ENCODE data around the gene SIRT2. TPM values are rescaled to one million over a fixed set of nuclear protein-coding genes. Genes with fewer than 3 reads are reported as not detected.

SIRT2 gene
- total and polyA plus RNA-seq, 2 of the 13 experiments (the other 11 are each of a cell fraction or from before 2014, with no cell fraction given) = 22.3 to 26.1 TPM

- no peak for TF ChIP-seq ADNP (CRISPR knock-in tag; IDR thresholded peaks at IDR 0.05)
- TF ChIP-seq TCF7 (IDR thresholded peaks at IDR 0.05; ENCODE audit: low read depth) = 0 out of 2 replicates have a peak, but pooled peaks have one; percentile 10
- peak; percentile 84; the same call in 1 of the 2 replicates for TF ChIP-seq ZNF580 (CRISPR knock-in tag; IDR thresholded peaks at IDR 0.05; ENCODE audit: borderline replicate concordance, low read depth)
- no peak; the same call in 1 of the 2 replicates for TF ChIP-seq ZNF709 (CRISPR knock-in tag; IDR thresholded peaks at IDR 0.05)
- peak; percentile 74; the same call in 1 of the 2 replicates for TF ChIP-seq SMAD3 (CRISPR knock-in tag; IDR thresholded peaks at IDR 0.05)
- TF ChIP-seq ZNF451 (CRISPR knock-in tag; IDR thresholded peaks at IDR 0.05) = 0 out of 2 replicates have a peak, but pooled peaks have one; percentile 35
- TF ChIP-seq ZNF251 (CRISPR knock-in tag; IDR thresholded peaks at IDR 0.05) = no peak
- no peak for TF ChIP-seq ZNF512 (CRISPR knock-in tag; IDR thresholded peaks at IDR 0.05)
- peak; percentile 17; the same call in 1 of the 2 replicates for TF ChIP-seq SRF (IDR thresholded peaks at IDR 0.05; ENCODE audit: low read depth, low read length)
- peak; percentile 46; the same call in 1 of the 2 replicates for TF ChIP-seq KDM5B (CRISPR knock-in tag; IDR thresholded peaks at IDR 0.05; ENCODE audit: borderline replicate concordance)
- TF ChIP-seq KAT7 (CRISPR knock-in tag; IDR thresholded peaks at IDR 0.05; ENCODE audit: borderline replicate concordance) = peak; percentile 46
- TF ChIP-seq ZNF570 (CRISPR knock-in tag; IDR thresholded peaks at IDR 0.05; ENCODE audit: borderline replicate concordance) = no peak
- TF ChIP-seq ZNF558 (CRISPR knock-in tag; IDR thresholded peaks at IDR 0.05; ENCODE audit: borderline replicate concordance) = no peak
- TF ChIP-seq ATF1 (CRISPR knock-in tag; IDR thresholded peaks at IDR 0.05) = peak; percentile 97
- TF ChIP-seq MYC (CRISPR knock-in tag; IDR thresholded peaks at IDR 0.05; ENCODE audit: borderline replicate concordance) = peak; percentile 75; the same call in 1 of the 2 replicates
- TF ChIP-seq MTA1 (CRISPR knock-in tag; IDR thresholded peaks at IDR 0.05; ENCODE audit: borderline replicate concordance) = no peak; the same call in 1 of the 2 replicates
- TF ChIP-seq BHLHE40 (IDR thresholded peaks at IDR 0.05; ENCODE audit: low read length) = peak; percentile 74; the same call in 1 of the 2 replicates
- no peak for TF ChIP-seq ZC3H13 (CRISPR knock-in tag; IDR thresholded peaks at IDR 0.05)
- 0 out of 2 replicates have a peak, but pooled peaks have one; percentile 46 for TF ChIP-seq CSRNP1 (CRISPR knock-in tag; IDR thresholded peaks at IDR 0.05)
- peak; percentile 15; the same call in 1 of the 2 replicates for TF ChIP-seq RAD21 (CRISPR knock-in tag; IDR thresholded peaks at IDR 0.05)
- no peak for TF ChIP-seq AGO1 (IDR thresholded peaks at IDR 0.05; ENCODE audit: low read depth, low read length, poor library complexity, severe bottlenecking)
- 0 out of 2 replicates have a peak, but pooled peaks have one; percentile 21 for TF ChIP-seq ZNF776 (CRISPR knock-in tag; IDR thresholded peaks at IDR 0.05)
- peak; percentile 93 for TF ChIP-seq ZNF501 (CRISPR knock-in tag; IDR thresholded peaks at IDR 0.05)
- TF ChIP-seq ATF7 (IDR thresholded peaks at IDR 0.05) = no peak
- peak; percentile 79; the same call in 1 of the 2 replicates for TF ChIP-seq ATF7 (CRISPR knock-in tag; IDR thresholded peaks at IDR 0.05)
- TF ChIP-seq ZBTB42 (CRISPR knock-in tag; IDR thresholded peaks at IDR 0.05) = no peak
- TF ChIP-seq, protein P1, sequence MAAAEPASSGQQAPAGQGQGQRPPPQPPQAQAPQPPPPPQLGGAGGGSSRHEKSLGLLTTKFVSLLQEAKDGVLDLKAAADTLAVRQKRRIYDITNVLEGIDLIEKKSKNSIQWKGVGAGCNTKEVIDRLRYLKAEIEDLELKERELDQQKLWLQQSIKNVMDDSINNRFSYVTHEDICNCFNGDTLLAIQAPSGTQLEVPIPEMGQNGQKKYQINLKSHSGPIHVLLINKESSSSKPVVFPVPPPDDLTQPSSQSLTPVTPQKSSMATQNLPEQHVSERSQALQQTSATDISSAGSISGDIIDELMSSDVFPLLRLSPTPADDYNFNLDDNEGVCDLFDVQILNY (CRISPR knock-in tag; conservative IDR thresholded peaks at IDR 0.05) = peak; percentile 6; the same call in 1 of the 2 replicates
Measured at GRCh38 chr19:38899447-38900201, at the start of gene SIRT2, which contains the start of gene NFKBIB (continued).

Data from HepG2 (cell line).